ENCODE results near the gene KANTR.
A peak's percentile ranks its signal among the peaks of the same experiment; 100 is the strongest.

KANTR gene, protein sequence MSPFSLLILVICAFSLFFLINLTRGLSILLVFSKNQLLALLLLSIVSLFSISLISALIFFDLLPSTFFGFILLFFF

GRCh38 chrX:53093748-53094581 lies at the start of gene KANTR:
TSS of gene KANTR (plus strand) at chrX:53094142. CDS start at chrX:53124273, 30,131 bp downstream.
- peak; percentile 97 for DNase-seq

- no peak for DNase-seq
These were observed 48.9 kb upstream of the KANTR start for GRCh38 chrX:53044995-53045394.

- DNase-seq, result no peak
These were observed 46.7 kb upstream of the KANTR start for GRCh38 chrX:53047228-53047627.

DNA sequence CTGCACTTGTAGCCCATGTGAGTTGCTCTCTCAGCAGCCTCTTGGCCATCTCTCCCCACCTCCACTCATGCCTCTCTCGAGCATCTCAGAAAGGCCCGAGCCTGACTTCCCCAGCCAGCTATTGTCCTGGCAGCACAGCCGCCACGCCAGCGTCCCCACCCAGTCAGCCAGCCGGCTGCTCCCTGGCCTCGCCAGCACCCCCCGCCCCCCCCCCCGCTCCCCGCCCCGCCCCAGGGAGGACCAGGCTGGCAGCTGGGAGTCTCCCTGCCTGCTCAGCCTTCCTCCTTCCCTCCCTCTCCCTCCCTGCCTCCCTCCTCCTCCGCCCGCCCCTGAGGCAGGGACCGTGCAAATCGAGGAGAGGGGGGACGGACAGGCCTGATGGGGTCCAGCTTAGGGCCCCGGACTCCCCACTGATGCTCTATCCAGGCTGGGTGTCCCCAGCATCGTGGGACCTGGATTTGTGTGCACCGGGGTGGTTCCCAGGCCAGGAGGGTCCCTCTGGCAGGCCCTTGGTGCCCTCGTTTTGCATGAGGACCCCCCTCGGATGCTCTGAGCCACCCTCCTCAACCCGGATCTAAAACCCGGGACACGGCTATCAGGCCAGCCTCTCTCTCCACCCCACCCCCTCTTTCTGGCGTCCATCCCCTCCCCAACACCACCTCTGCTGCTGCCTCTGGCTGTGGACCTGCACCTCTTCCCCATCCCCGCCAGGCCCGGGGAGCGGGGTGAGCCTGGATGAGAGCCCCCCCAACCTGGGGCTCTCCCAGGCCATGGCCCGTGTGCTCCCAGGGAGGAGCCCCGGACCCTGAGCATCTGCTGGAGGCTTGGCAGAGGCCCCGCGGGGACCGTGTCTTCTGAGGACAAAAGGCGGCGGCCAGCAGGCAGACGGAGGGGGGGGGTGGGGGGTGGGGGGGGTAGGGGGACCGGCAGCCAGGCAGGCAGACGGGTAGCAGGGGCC lies 45.5 kb upstream of the KANTR start, which contains the start of gene GPR173:
GPR173 (plus strand) TSS at position 621 of the 958 bp plus-strand sequence. CDS start 27,833 bp downstream, outside the sequence.
- DNase-seq, result peak; percentile 52

GRCh38 chrX:53049127-53049517 lies 44.8 kb upstream of the KANTR start:
- DNase-seq, result no peak

- no peak for DNase-seq
These were observed 43.1 kb upstream of the KANTR start for GRCh38 chrX:53050841-53051240.

- no peak for DNase-seq
These were observed 38.6 kb upstream of the KANTR start for GRCh38 chrX:53055244-53055849.

GRCh38 chrX:53056292-53056691 lies 37.6 kb upstream of the KANTR start:
- no peak for DNase-seq

GRCh38 chrX:53065104-53065503 lies 28.8 kb upstream of the KANTR start:
- no peak for DNase-seq

GRCh38 chrX:53071064-53071463 lies 22.9 kb upstream of the KANTR start:
- no peak for DNase-seq

GRCh38 chrX:53071604-53072417 lies 22.1 kb upstream of the KANTR start:
- peak; percentile 82 for DNase-seq

- no peak for DNase-seq
These were observed 21.4 kb upstream of the KANTR start for GRCh38 chrX:53072418-53073114.

GRCh38 chrX:53073115-53073586 lies 20.8 kb upstream of the KANTR start:
- no peak for DNase-seq

GRCh38 chrX:53075011-53075410 lies 18.9 kb upstream of the KANTR start:
- DNase-seq, result no peak

DNA sequence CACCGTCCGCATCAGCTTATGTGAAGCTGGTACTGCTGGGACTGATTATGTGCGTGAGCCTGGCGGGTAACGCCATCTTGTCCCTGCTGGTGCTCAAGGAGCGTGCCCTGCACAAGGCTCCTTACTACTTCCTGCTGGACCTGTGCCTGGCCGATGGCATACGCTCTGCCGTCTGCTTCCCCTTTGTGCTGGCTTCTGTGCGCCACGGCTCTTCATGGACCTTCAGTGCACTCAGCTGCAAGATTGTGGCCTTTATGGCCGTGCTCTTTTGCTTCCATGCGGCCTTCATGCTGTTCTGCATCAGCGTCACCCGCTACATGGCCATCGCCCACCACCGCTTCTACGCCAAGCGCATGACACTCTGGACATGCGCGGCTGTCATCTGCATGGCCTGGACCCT lies 17.3 kb upstream of the KANTR start:
- no peak for DNase-seq

- no peak for DNase-seq
These were observed 16.4 kb upstream of the KANTR start for GRCh38 chrX:53077207-53078197.

DNA sequence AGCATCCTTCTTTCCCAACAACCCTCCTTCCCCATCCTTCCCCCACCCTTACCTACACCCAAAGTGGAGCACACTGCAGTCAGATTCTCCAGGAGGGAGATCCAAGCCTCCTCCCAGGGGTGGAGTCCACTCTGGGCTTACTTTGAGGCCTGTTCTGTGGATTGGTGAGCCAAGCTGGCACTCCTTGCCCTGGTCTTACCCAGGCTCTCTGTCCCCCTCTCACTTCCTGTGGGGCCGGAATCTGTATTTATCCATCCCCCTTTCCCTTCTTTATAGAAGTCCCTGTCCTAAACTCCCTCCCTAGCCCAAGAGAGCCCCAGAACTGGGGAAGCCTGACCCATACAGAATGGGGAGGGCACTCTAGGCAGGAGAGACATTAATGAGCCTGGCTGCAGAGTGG lies 15.0 kb upstream of the KANTR start:
- no peak for DNase-seq

GRCh38 chrX:53080628-53081580 lies 13.0 kb upstream of the KANTR start:
- DNase-seq, result no peak
